Stimulated activated CD4-positive, alpha-beta T cell treated with anti-CD3 and anti-CD28 coated beads, Interleukin-4, amount 100 ng/mL, for 4 hours (primary cell): ENCODE results near the gene WDFY4.

Experiments
- DNase-seq, 2 experiments: peaks; one replicate each; pipeline ENCODE4 v3.0.0-alpha.2; 2020

The WDFY4 gene

GRCh38 chr10:49000437-49001398 lies 316.0 kb downstream of the WDFY4 start:
- no peak for DNase-seq

GRCh38 chr10:49001402-49001801 lies 316.7 kb downstream of the WDFY4 start:
- no peak for DNase-seq

GRCh38 chr10:49001870-49002672 lies 317.4 kb downstream of the WDFY4 start:
- DNase-seq: no peak

GRCh38 chr10:49005270-49005669 lies 320.6 kb downstream of the WDFY4 start:
- no peak for DNase-seq

GRCh38 chr10:49007129-49007528 lies 322.5 kb downstream of the WDFY4 start:
- DNase-seq: no peak

GRCh38 chr10:49008091-49008490 lies 323.4 kb downstream of the WDFY4 start:
- no peak for DNase-seq

GRCh38 chr10:49008505-49009198 lies 324.0 kb downstream of the WDFY4 start:
- DNase-seq: no peak

GRCh38 chr10:49009199-49009979 lies 324.7 kb downstream of the WDFY4 start:
- no peak for DNase-seq

GRCh38 chr10:49010295-49010694 lies 325.6 kb downstream of the WDFY4 start:
- DNase-seq: no peak

- DNase-seq: no peak
Observed at GRCh38 chr10:49010865-49011264, 326.2 kb downstream of the WDFY4 start.

GRCh38 chr10:49011756-49012155 lies 327.1 kb downstream of the WDFY4 start:
- no peak for DNase-seq

GRCh38 chr10:49012603-49013002 lies 327.9 kb downstream of the WDFY4 start:
- no peak for DNase-seq

- DNase-seq: no peak
Observed at GRCh38 chr10:49015700-49016099, 331.0 kb downstream of the WDFY4 start.

- DNase-seq: no peak
Observed at GRCh38 chr10:49021685-49022084, 337.0 kb downstream of the WDFY4 start.

- no peak for DNase-seq
Observed at GRCh38 chr10:49023071-49023470, 338.4 kb downstream of the WDFY4 start.

GRCh38 chr10:49023752-49024151 lies 339.1 kb downstream of the WDFY4 start:
- no peak for DNase-seq

- no peak for DNase-seq
Observed at GRCh38 chr10:49024484-49024883, 339.8 kb downstream of the WDFY4 start.

- no peak for DNase-seq
Observed at GRCh38 chr10:49025347-49025983, 340.8 kb downstream of the WDFY4 start.

GRCh38 chr10:49028639-49029038 lies 344.0 kb downstream of the WDFY4 start:
- DNase-seq: no peak

GRCh38 chr10:49029666-49030065 lies 345.0 kb downstream of the WDFY4 start:
- DNase-seq: no peak
